ENCODE data around the gene HEATR3. TPM values are rescaled to one million over a fixed set of nuclear protein-coding genes. Genes with fewer than 3 reads are reported as not detected.

The HEATR3 gene
- total and polyA plus RNA-seq, 3 donors from 2014 or later = 13.5 to 51.2 (median 44.0) TPM

GRCh38 chr16:50139580-50139979, 73.8 kb downstream of the HEATR3 start:
- Histone ChIP-seq H3K4me3 (no peak overlapping the region), H3K4me1 (no peaks in the 10 kb centered on the region), H3K9me3 (no peaks in the 10 kb centered on the region), H3K27ac (no peak overlapping the region), H3K36me3 (ENCODE audit: low read depth, missing control alignments) (no peaks in the 10 kb centered on the region), H3K27me3 (no peaks in the 10 kb centered on the region)
- 94 to 95% methylated on average over 1 of the region's 1 CpG for WGBS, 2 donors
- intact Hi-C loops (cut with DNase I; ENCODE audit: low total_unique reads) = no loop called here
- DNase-seq = no peak
- TF ChIP-seq POLR2A (IDR thresholded peaks at IDR 0.05) (no peak), CTCF (IDR thresholded peaks at IDR 0.05) (no peak)

- Histone ChIP-seq H3K36me3 (ENCODE audit: low read depth, missing control alignments) (no peaks in the 10 kb centered on the region), H3K4me3 (no peak overlapping the region), H3K27me3 (no peaks in the 10 kb centered on the region), H3K9me3 (no peaks in the 10 kb centered on the region), H3K4me1 (peaks cover 6% of the 10 kb centered on the region), H3K27ac (no peak overlapping the region)
- DNase-seq = no peak
- TF ChIP-seq POLR2A (IDR thresholded peaks at IDR 0.05) (no peak), CTCF (IDR thresholded peaks at IDR 0.05) (no peak)
- WGBS, 2 donors = 57 to 61% methylated on average over 2 of the region's 2 CpGs
- intact Hi-C loops (cut with DNase I; ENCODE audit: low total_unique reads) = no loop called here
Observed at GRCh38 chr16:50144211-50144610, 78.4 kb downstream of the HEATR3 start.

- Histone ChIP-seq H3K4me3 (no peak overlapping the region), H3K27ac (no peak overlapping the region), H3K36me3 (ENCODE audit: low read depth, missing control alignments) (no peaks in the 10 kb centered on the region), H3K4me1 (peaks cover 6% of the 10 kb centered on the region), H3K9me3 (no peaks in the 10 kb centered on the region), H3K27me3 (no peaks in the 10 kb centered on the region)
- DNase-seq = no peak
- 81 to 92% methylated on average over 9 of the region's 9 CpGs for WGBS, 2 donors
- intact Hi-C loops (cut with DNase I; ENCODE audit: low total_unique reads) = no loop called here
- TF ChIP-seq POLR2A (IDR thresholded peaks at IDR 0.05) (no peak), CTCF (IDR thresholded peaks at IDR 0.05) (no peak)
Observed at GRCh38 chr16:50146479-50147435, 81.0 kb downstream of the HEATR3 start.

DNA sequence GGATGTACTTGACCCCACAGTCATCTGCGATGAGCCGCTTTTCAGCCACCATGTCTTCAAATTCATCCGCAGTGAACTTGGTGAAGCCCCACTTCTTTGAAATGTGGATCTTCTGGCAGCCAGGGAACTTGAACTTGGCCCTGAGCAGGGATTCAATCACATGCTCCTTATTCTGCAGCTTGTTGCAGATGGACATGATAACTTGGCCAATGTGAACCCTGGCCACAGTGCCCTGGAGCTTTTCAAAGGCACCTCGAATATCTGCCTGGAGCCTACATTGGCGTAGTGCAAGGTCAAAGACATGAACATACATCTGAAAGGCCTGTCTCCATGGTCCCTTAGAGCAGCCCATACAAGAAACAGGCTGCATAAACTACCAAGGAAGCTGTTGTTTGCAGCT, 85.6 kb downstream of the HEATR3 start:
- no peak for TF ChIP-seq CTCF (IDR thresholded peaks at IDR 0.05)
- no peak for TF ChIP-seq POLR2A (IDR thresholded peaks at IDR 0.05)
- peaks cover 16% of the 10 kb centered on the region for H3K4me1 ChIP-seq
- intact Hi-C loops (cut with DNase I; ENCODE audit: low total_unique reads) = no loop called here
- H3K27ac ChIP-seq = no peak overlapping the region
- DNase-seq = no peak
- H3K4me3 ChIP-seq = no peak overlapping the region
- no peaks in the 10 kb centered on the region for H3K36me3 ChIP-seq (ENCODE audit: low read depth, missing control alignments)
- 62 to 81% methylated on average over 4 to 5 of the region's 5 CpGs for WGBS, 2 donors
- H3K9me3 ChIP-seq = no peaks in the 10 kb centered on the region
- H3K27me3 ChIP-seq = no peaks in the 10 kb centered on the region
